Measurements from ENCODE around the gene CD109.
"Not testable (repeated sequence)": the region's sequence is repeated elsewhere in the genome, so short reads cannot be mapped to it uniquely, and the experiment has no call there.

GRCh38 chr6:73805221-73805620 is 109.2 kb downstream of the CD109 start:
- not testable (repeated sequence) for TF ChIP-seq CTCF (IDR thresholded peaks at IDR 0.05; ENCODE audit: low read depth, low read length); POLR2A (IDR thresholded peaks at IDR 0.05; ENCODE audit: extremely low read depth, insufficient read length)

All from NB4 (cell line).